A549 (cell line): ENCODE measurements around the gene ARHGDIA.

ENCODE experiments used
- HOXA7 ChIP-seq: fragments of 250-450 bp; sonication (Bioruptor Pico); IDR thresholded peaks from 2 replicates; pipeline ENCODE4 v1.5.0; 2020; ENCODE audit warnings: mild to moderate bottlenecking, moderate library complexity
- PHF8 ChIP-seq: fragments of 200-600 bp; sonication (generic); IDR thresholded peaks from 2 replicates; pipeline ENCODE4 v1.6.1; 2016; ENCODE audit warnings: low read depth, mild to moderate bottlenecking, antibody characterized with exemption, moderate library complexity, borderline replicate concordance
- POLR2A ChIP-seq: IDR thresholded peaks from 2 replicates; pipeline ENCODE4 v1.6.1; 2012; ENCODE audit warnings: mild to moderate bottlenecking, low read length
- TF ChIP-seq, protein P1 (sequence below): fragments of >200 bp; sonication (Bioruptor Twin); formaldehyde crosslinking; IDR thresholded peaks from 3 replicates; pipeline ENCODE4 v1.5.1; 2016

DNA sequence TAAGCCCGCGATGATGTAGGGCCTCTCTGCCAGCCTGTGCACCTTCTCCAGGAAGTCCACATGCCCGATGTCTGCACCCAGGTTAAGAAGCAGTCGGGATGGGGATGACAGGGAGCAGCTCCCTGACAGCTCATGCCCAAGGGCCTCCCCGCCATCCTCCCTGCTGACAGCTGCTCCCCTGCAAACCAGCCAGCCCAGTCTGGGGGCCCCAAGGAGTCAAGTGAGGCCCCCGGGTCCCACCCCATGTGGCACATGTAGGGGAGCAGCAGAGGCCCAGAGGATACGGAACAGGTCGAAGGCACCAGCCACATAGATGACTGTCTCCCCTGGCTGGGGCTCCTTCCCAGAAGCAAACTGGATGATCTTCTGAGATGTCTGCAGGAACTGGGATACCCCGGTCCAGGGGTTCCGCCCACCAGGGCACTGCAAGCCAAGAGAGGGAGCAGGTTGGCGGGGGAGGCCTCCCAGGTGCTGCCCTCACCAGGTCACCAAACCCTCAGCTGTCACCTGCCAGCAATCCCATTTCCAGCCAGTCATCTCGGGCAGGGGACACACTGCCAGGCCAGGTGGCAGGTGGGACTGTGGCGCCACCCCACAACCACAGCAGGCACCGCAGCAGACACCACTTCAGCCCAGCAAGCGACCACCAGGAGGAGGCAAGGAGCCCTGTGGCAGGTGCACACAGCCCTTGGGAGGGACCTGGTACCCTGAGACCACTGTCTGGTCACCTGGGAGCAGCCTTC lies 35.5 kb upstream of the ARHGDIA start:
- TF ChIP-seq, protein P1, sequence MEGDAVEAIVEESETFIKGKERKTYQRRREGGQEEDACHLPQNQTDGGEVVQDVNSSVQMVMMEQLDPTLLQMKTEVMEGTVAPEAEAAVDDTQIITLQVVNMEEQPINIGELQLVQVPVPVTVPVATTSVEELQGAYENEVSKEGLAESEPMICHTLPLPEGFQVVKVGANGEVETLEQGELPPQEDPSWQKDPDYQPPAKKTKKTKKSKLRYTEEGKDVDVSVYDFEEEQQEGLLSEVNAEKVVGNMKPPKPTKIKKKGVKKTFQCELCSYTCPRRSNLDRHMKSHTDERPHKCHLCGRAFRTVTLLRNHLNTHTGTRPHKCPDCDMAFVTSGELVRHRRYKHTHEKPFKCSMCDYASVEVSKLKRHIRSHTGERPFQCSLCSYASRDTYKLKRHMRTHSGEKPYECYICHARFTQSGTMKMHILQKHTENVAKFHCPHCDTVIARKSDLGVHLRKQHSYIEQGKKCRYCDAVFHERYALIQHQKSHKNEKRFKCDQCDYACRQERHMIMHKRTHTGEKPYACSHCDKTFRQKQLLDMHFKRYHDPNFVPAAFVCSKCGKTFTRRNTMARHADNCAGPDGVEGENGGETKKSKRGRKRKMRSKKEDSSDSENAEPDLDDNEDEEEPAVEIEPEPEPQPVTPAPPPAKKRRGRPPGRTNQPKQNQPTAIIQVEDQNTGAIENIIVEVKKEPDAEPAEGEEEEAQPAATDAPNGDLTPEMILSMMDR: no peak; the same call in 2 of the 3 replicates
- TF ChIP-seq HOXA7 (no peak), PHF8 (no peak), POLR2A (no peak)
